ENCODE measurements around the gene DSCAM. TPM values are rescaled to one million over a fixed set of nuclear protein-coding genes. Genes with fewer than 3 reads are reported as not detected.

DSCAM gene
- total RNA-seq, 1 donor from 2014 or later = 0.06 TPM

DNA sequence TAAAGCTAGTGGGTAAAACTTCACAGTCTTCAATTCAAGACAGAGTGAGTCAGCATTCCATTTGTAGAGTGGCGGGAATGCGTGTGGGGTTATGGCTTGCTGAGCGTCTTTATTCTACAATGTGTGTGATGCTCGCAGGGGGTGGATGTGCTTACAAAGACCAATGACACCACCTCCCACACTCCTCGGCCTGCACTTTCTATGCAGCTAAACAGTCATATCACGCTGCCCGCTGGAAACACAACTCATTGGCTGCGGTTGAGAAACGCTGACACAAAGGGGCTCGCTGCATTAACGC lies 681.2 kb downstream of the DSCAM start:
- H3K27ac ChIP-seq = no peak overlapping the region
- no peak for TF ChIP-seq CTCF (IDR thresholded peaks at IDR 0.05)
- no peaks in the 10 kb centered on the region for H3K27me3 ChIP-seq (ENCODE audit: low read depth)
- no peak overlapping the region for H3K4me3 ChIP-seq
- H3K36me3 ChIP-seq = no peaks in the 10 kb centered on the region
- no peaks in the 10 kb centered on the region for H3K4me1 ChIP-seq
- DNase-seq (no peak), ATAC-seq (no peak)
- intact Hi-C loops (cut with DNase I) = no loop called here
- H3K9me3 ChIP-seq = no peaks in the 10 kb centered on the region

- DNase-seq (no peak), ATAC-seq (no peak)
- no peaks in the 10 kb centered on the region for H3K4me1 ChIP-seq
- H3K4me3 ChIP-seq = no peak overlapping the region
- intact Hi-C loops (cut with DNase I) = no loop called here
- H3K9me3 ChIP-seq = no peaks in the 10 kb centered on the region
- TF ChIP-seq CTCF (IDR thresholded peaks at IDR 0.05) = no peak
- H3K27me3 ChIP-seq (ENCODE audit: low read depth) = no peaks in the 10 kb centered on the region
- H3K27ac ChIP-seq = no peak overlapping the region
- H3K36me3 ChIP-seq = no peaks in the 10 kb centered on the region
These were observed 681.8 kb downstream of the DSCAM start for GRCh38 chr21:40164905-40165772.

DNA sequence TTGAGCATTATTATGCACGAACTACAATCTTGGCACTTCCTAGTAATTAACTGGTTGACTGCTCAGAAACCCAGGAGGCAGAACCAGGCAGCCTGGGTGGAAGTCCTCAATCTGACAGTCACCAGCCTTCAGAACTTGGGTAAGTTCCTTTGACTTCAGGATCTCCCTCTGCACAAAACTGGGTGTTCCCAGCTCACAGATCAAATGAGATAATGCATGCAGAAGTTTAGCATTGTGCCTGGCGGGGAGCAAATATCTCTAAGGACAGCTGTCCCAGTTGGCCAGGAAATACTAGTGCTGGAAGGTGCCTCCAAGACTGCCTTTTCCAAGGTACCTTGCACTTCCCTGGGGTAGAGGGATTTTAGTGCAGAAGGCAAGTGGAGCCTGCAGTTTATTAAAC lies 684.9 kb downstream of the DSCAM start:
- ATAC-seq = no peak

DNA sequence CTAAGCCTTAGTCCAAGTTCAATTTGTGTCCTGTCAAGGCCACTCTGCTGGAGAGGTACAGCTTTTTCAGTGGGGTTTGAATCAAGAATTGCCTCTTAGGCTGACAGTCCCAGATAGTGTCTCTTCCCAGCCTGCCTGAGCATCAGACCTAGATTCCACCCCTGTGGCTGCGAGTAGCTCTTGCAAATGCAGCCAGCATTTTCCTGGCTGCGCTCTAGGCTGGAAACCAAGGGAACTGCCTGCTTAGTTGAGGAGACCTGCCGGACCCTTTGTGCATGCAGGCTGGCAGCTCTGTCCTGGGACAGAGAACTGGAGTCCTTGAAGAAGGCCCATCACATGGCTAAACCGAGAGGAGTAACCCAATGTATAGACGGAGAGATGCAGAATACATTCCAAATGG lies 686.0 kb downstream of the DSCAM start:
- H3K36me3 ChIP-seq = no peaks in the 10 kb centered on the region
- no peak for DNase-seq
- H3K4me1 ChIP-seq = no peaks in the 10 kb centered on the region
- no peak overlapping the region for H3K27ac ChIP-seq
- no peaks in the 10 kb centered on the region for H3K9me3 ChIP-seq
- intact Hi-C loops (cut with DNase I) = no loop called here
- no peak overlapping the region for H3K4me3 ChIP-seq
- ATAC-seq = no peak
- TF ChIP-seq CTCF (IDR thresholded peaks at IDR 0.05) = no peak
- no peaks in the 10 kb centered on the region for H3K27me3 ChIP-seq (ENCODE audit: low read depth)

More for the DNA sequence above, 684.9 kb downstream of the DSCAM start:
- TF ChIP-seq CTCF (IDR thresholded peaks at IDR 0.05) = no peak
- intact Hi-C loops (cut with DNase I) = no loop called here
- no peaks in the 10 kb centered on the region for H3K9me3 ChIP-seq
- H3K27me3 ChIP-seq (ENCODE audit: low read depth) = no peaks in the 10 kb centered on the region
- DNase-seq = no peak
- no peak overlapping the region for H3K27ac ChIP-seq
- no peak overlapping the region for H3K4me3 ChIP-seq
- no peaks in the 10 kb centered on the region for H3K4me1 ChIP-seq
- H3K36me3 ChIP-seq = no peaks in the 10 kb centered on the region

DNA sequence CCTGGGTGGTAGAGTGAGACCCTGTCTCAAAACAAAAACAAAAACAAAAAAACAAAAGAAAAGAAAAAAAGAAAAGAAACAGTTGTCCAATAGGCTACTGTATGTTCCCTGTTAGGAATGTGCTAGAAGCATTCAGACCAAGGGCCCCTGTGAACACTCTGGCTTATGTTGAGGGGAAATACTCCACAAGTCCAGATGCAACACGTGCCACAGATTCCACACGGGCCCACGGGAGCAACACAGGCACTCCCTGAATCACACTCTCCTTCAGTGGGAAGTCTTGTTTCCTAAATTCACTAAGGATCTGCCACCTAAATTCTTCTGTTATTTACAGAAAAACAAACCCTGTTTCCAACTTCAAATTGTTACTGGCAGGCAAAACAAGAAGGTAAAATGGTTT lies 688.6 kb downstream of the DSCAM start:
- Histone ChIP-seq H3K4me1 (no peaks in the 10 kb centered on the region), H3K4me3 (no peak overlapping the region), H3K9me3 (no peaks in the 10 kb centered on the region), H3K27ac (no peak overlapping the region), H3K36me3 (no peaks in the 10 kb centered on the region), H3K27me3 (ENCODE audit: low read depth) (no peaks in the 10 kb centered on the region)
- DNase-seq (no peak), ATAC-seq (no peak)
- TF ChIP-seq CTCF (IDR thresholded peaks at IDR 0.05) = no peak
- intact Hi-C loops (cut with DNase I) = no loop called here

Data from lower lobe of right lung (tissue), 2 donors.